OCI-LY7 (cell line): Measurements from ENCODE around the gene NFIA. TPM values are rescaled to one million over a fixed set of nuclear protein-coding genes. Genes with fewer than 3 reads are reported as not detected.

ENCODE experiments used
- BruUV-seq: library from RNA; stranded (reverse); fragments of 400-500 nt; replicated peaks from 2 replicates; lab custom pipeline; 2021; lab: Mats Ljungman, UMichigan
- CTCF ChIA-PET: fragments of 300-600 bp; sonication (Branson Sonifier 250); formaldehyde crosslinking; loops from one replicate; lab custom pipeline; 2022; ENCODE audit warnings: antibody characterized with exemption; ENCODE audit not compliant: unreplicated experiment; lab: Charles Lee
- POLR2A ChIA-PET: fragments of 300-600 bp; sonication (Branson Sonifier 250); formaldehyde crosslinking; loops from one replicate; lab custom pipeline; 2022; ENCODE audit warnings: antibody characterized with exemption; lab: Charles Lee
- DNase-seq: peaks from one replicate; pipeline ENCODE4 v3.0.0-alpha.2; 2015; ENCODE audit warnings: low spot score
- H2AFZ ChIP-seq: fragments of 200-600 bp; sonication (generic), shearing (Covaris generic); 2 replicates; pipeline ENCODE4 v1.6.1; 2014; ENCODE audit warnings: mild to moderate bottlenecking, antibody characterized with exemption, low read length, moderate library complexity
- H3K27ac ChIP-seq: fragments of 200-600 bp; sonication (generic); 2 replicates; pipeline ENCODE4 v1.5.1; 2014; ENCODE audit warnings: mixed run types, low read depth, mild to moderate bottlenecking, moderate library complexity, low read length, inconsistent platforms; ENCODE audit not compliant: poor library complexity, severe bottlenecking
- H3K36me3 ChIP-seq: fragments of 200-600 bp; sonication (generic); 2 replicates; pipeline ENCODE4 v1.6.1; 2014; ENCODE audit warnings: mild to moderate bottlenecking, antibody characterized with exemption, low read length, moderate library complexity, mixed read lengths; ENCODE audit not compliant: insufficient read depth
- H3K4me1 ChIP-seq: fragments of 200-600 bp; sonication (generic); 2 replicates; pipeline ENCODE4 v1.5.1; 2014; ENCODE audit warnings: mild to moderate bottlenecking, low read length; ENCODE audit not compliant: insufficient read depth, poor library complexity, severe bottlenecking
- H3K4me2 ChIP-seq: fragments of 200-600 bp; sonication (generic); 2 replicates; pipeline ENCODE4 v1.6.1; 2014; ENCODE audit warnings: mild to moderate bottlenecking, low read length
- H3K4me3 ChIP-seq: fragments of 200-600 bp; sonication (generic); 2 replicates; pipeline ENCODE4 v1.5.1; 2014; ENCODE audit warnings: mild to moderate bottlenecking, low read depth, low read length; ENCODE audit not compliant: poor library complexity, severe bottlenecking
- H3K79me2 ChIP-seq: fragments of 200-600 bp; sonication (generic); 2 replicates; pipeline ENCODE4 v1.6.1; 2016; ENCODE audit warnings: low read depth, mild to moderate bottlenecking, low read length, moderate library complexity, mixed read lengths; ENCODE audit not compliant: insufficient read depth
- H3K9me2 ChIP-seq: fragments of 200-600 bp; sonication (generic); 2 replicates; pipeline ENCODE4 v1.6.1; 2016; ENCODE audit warnings: mild to moderate bottlenecking, low read length, mixed read lengths; ENCODE audit not compliant: insufficient read depth
- H3K9me3 ChIP-seq: fragments of 200-600 bp; sonication (generic); 2 replicates; pipeline ENCODE4 v1.6.1; 2014; ENCODE audit warnings: mild to moderate bottlenecking, mixed run types, low read length, mixed read lengths
- H4K20me1 ChIP-seq: fragments of 200-600 bp; sonication (generic); 2 replicates; pipeline ENCODE4 v1.6.1; 2014; ENCODE audit warnings: mild to moderate bottlenecking, antibody characterized with exemption, low read length, moderate library complexity, mixed read lengths; ENCODE audit not compliant: insufficient read depth
- EZH2phosphoT487 ChIP-seq: fragments of 200-600 bp; sonication (generic); IDR thresholded peaks from 2 replicates; pipeline ENCODE4 v1.6.1; 2018; ENCODE audit warnings: low read depth, borderline replicate concordance, mild to moderate bottlenecking, mixed run types, antibody characterized with exemption, low read length, moderate library complexity, mixed read lengths
- intact Hi-C: fragments of 100-400 bp; cut with micrococcal nuclease; formaldehyde crosslinking; loops from one replicate; pipeline ENCODE4 v1.10.0; 2022; ENCODE audit not compliant: unreplicated experiment
- total RNA-seq, 2 experiments: library from RNA; depleted of rRNA in 1 of 2; stranded (reverse); fragments of >200 nt in 1 of 2; shearing (Covaris generic) in 1 of 2; gene quantifications; 2 replicates each; pipeline ENCODE4 v1.2.3, GENCODE V29; 2014 to 2022
- TF ChIP-seq, protein P1 (sequence below): fragments of 200-600 bp; sonication (generic); conservative IDR thresholded peaks from 2 replicates; pipeline ENCODE4 v1.5.1; 2014; ENCODE audit warnings: mild to moderate bottlenecking, antibody characterized with exemption, low read length, moderate library complexity, mixed read lengths

The NFIA gene
- total RNA-seq, 2 experiments from 2014 or later: 2.8 to 18.8 TPM

GRCh38 chr1:61395146-61395800, 312.9 kb downstream of the NFIA start:
- no peaks in the 10 kb centered on the region for H3K9me2 ChIP-seq
- no TSS peak for BruUV-seq
- no peaks in the 10 kb centered on the region for H3K9me3 ChIP-seq
- no peak overlapping the region for H3K4me2 ChIP-seq
- H2AFZ ChIP-seq: no peak overlapping the region
- no peak overlapping the region for H3K4me3 ChIP-seq
- intact Hi-C loops: no loop called here
- no peak for DNase-seq
- POLR2A ChIA-PET: no interaction called here
- H4K20me1 ChIP-seq: no peaks in the 10 kb centered on the region
- H3K79me2 ChIP-seq: no peaks in the 10 kb centered on the region
- H3K36me3 ChIP-seq: no peaks in the 10 kb centered on the region
- H3K4me1 ChIP-seq: no peaks in the 10 kb centered on the region
- TF ChIP-seq, protein P1, sequence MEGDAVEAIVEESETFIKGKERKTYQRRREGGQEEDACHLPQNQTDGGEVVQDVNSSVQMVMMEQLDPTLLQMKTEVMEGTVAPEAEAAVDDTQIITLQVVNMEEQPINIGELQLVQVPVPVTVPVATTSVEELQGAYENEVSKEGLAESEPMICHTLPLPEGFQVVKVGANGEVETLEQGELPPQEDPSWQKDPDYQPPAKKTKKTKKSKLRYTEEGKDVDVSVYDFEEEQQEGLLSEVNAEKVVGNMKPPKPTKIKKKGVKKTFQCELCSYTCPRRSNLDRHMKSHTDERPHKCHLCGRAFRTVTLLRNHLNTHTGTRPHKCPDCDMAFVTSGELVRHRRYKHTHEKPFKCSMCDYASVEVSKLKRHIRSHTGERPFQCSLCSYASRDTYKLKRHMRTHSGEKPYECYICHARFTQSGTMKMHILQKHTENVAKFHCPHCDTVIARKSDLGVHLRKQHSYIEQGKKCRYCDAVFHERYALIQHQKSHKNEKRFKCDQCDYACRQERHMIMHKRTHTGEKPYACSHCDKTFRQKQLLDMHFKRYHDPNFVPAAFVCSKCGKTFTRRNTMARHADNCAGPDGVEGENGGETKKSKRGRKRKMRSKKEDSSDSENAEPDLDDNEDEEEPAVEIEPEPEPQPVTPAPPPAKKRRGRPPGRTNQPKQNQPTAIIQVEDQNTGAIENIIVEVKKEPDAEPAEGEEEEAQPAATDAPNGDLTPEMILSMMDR: no peak
- no peak for TF ChIP-seq EZH2phosphoT487
- CTCF ChIA-PET: no interaction called here
- H3K27ac ChIP-seq: no peak overlapping the region

- H3K4me2 ChIP-seq: no peak overlapping the region
- H3K4me3 ChIP-seq: no peak overlapping the region
- no TSS peak for BruUV-seq
- H4K20me1 ChIP-seq: no peaks in the 10 kb centered on the region
- H2AFZ ChIP-seq: no peak overlapping the region
- ChIA-PET CTCF (no interaction called here), POLR2A (interaction anchor here (0.5 kb wide), 1 partner anchor 1591 kb away, joined by 3 read pairs; no protein-coding TSS in a partner anchor)
- no peak overlapping the region for H3K27ac ChIP-seq
- intact Hi-C loops: no loop called here
- TF ChIP-seq, protein P1: no peak
- TF ChIP-seq EZH2phosphoT487: no peak
- H3K4me1 ChIP-seq: no peaks in the 10 kb centered on the region
- H3K79me2 ChIP-seq: no peaks in the 10 kb centered on the region
- H3K9me3 ChIP-seq: no peaks in the 10 kb centered on the region
- no peaks in the 10 kb centered on the region for H3K9me2 ChIP-seq
- H3K36me3 ChIP-seq: no peaks in the 10 kb centered on the region
- DNase-seq: no peak
Observed at GRCh38 chr1:61397495-61397894, 315.1 kb downstream of the NFIA start.

DNA sequence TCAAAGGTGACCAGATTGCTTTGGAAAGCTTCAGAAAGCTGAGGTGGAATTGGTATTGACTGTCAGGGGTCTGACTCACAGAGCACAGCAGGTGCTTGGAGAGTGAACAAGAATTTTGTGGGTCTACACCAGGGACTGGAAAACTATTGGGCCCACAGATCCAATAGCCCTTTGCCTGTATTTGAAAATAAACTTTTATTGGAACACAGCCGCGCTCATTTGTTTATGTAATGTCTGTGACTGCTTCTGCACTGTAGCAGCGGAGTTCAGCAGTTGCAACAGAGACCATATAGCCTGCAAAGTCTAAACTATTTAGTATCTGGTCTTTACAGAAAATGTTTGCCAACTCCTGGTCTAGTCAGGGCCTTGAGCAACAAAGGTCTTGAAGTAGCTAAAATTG, 315.6 kb downstream of the NFIA start:
- H3K4me1 ChIP-seq: no peaks in the 10 kb centered on the region
- H3K4me2 ChIP-seq: no peak overlapping the region
- H3K9me2 ChIP-seq: no peaks in the 10 kb centered on the region
- no peaks in the 10 kb centered on the region for H3K9me3 ChIP-seq
- no peak for DNase-seq
- no peaks in the 10 kb centered on the region for H3K79me2 ChIP-seq
- H2AFZ ChIP-seq: no peak overlapping the region
- BruUV-seq: no TSS peak
- no peak overlapping the region for H3K27ac ChIP-seq
- no peaks in the 10 kb centered on the region for H3K36me3 ChIP-seq
- ChIA-PET POLR2A (interaction anchor here (0.5 kb wide), 1 partner anchor 1590 kb away, joined by 3 read pairs; no protein-coding TSS in a partner anchor), CTCF (no interaction called here)
- H4K20me1 ChIP-seq: no peaks in the 10 kb centered on the region
- intact Hi-C loops: no loop called here
- no peak for TF ChIP-seq EZH2phosphoT487
- TF ChIP-seq, protein P1: no peak
- no peak overlapping the region for H3K4me3 ChIP-seq
